HUES48 (cell line): Measurements from ENCODE around the gene NDUFAF8.

Experiments
- H3K27ac ChIP-seq: one replicate; pipeline ENCODE4 v1.7.0; 2013; ENCODE audit warnings: low read depth, low read length, inconsistent platforms
- H3K27me3 ChIP-seq: 2 replicates; pipeline ENCODE4 v1.6.1; 2013; ENCODE audit warnings: mild to moderate bottlenecking, low read length; ENCODE audit not compliant: control insufficient read depth, insufficient read depth
- H3K36me3 ChIP-seq: 2 replicates; pipeline ENCODE4 v1.6.1; 2013; ENCODE audit warnings: low read length; ENCODE audit not compliant: control insufficient read depth, insufficient read depth
- H3K4me1 ChIP-seq: 2 replicates; pipeline ENCODE4 v1.6.1; 2013; ENCODE audit warnings: mild to moderate bottlenecking, low read length; ENCODE audit not compliant: control insufficient read depth, insufficient read depth
- H3K4me3 ChIP-seq: 2 replicates; pipeline ENCODE4 v1.5.1; 2013; ENCODE audit warnings: mild to moderate bottlenecking, low read depth, low read length
- H3K9ac ChIP-seq: 2 replicates; pipeline ENCODE4 v1.6.1; 2013; ENCODE audit warnings: mild to moderate bottlenecking, low read depth, low read length, moderate library complexity
- H3K9me3 ChIP-seq: 2 replicates; pipeline ENCODE4 v1.6.1; 2013; ENCODE audit warnings: low read length; ENCODE audit not compliant: control insufficient read depth, insufficient read depth

The NDUFAF8 gene

GRCh38 chr17:81241648-81242420, 2.7 kb downstream of the NDUFAF8 start:
- H3K9ac ChIP-seq, result no peak overlapping the region
- peaks cover 9% of the 10 kb centered on the region; the same call in 1 of the 2 replicates for H3K4me1 ChIP-seq
- H3K27ac ChIP-seq, result no peak overlapping the region
- H3K4me3 ChIP-seq, result no peak overlapping the region
- H3K27me3 ChIP-seq, result no peaks in the 10 kb centered on the region
- H3K36me3 ChIP-seq, result peaks cover 8% of the 10 kb centered on the region; the same call in 1 of the 2 replicates
- no peaks in the 10 kb centered on the region for H3K9me3 ChIP-seq

- Histone ChIP-seq H3K27ac (no peak overlapping the region), H3K9ac (no peak overlapping the region), H3K4me1 (peaks cover 9% of the 10 kb centered on the region; the same call in 1 of the 2 replicates), H3K4me3 (no peak overlapping the region), H3K27me3 (no peaks in the 10 kb centered on the region), H3K9me3 (no peaks in the 10 kb centered on the region), H3K36me3 (peaks cover 8% of the 10 kb centered on the region; the same call in 1 of the 2 replicates)
Measured at GRCh38 chr17:81242421-81243332, 3.6 kb downstream of the NDUFAF8 start.

GRCh38 chr17:81243333-81243664, 4.2 kb downstream of the NDUFAF8 start:
- Histone ChIP-seq H3K4me1 (peaks cover 5% of the 10 kb centered on the region; the same call in 1 of the 2 replicates), H3K27ac (no peak overlapping the region), H3K36me3 (peaks cover 8% of the 10 kb centered on the region; the same call in 1 of the 2 replicates), H3K9ac (no peak overlapping the region), H3K9me3 (no peaks in the 10 kb centered on the region), H3K4me3 (no peak overlapping the region), H3K27me3 (no peaks in the 10 kb centered on the region)

- H3K36me3 ChIP-seq, result peaks cover 8% of the 10 kb centered on the region; the same call in 1 of the 2 replicates
- H3K4me1 ChIP-seq, result peaks cover 5% of the 10 kb centered on the region; the same call in 1 of the 2 replicates
- H3K9me3 ChIP-seq, result no peaks in the 10 kb centered on the region
- no peak overlapping the region for H3K27ac ChIP-seq
- H3K4me3 ChIP-seq, result no peak overlapping the region
- H3K27me3 ChIP-seq, result no peaks in the 10 kb centered on the region
- H3K9ac ChIP-seq, result no peak overlapping the region
Measured at GRCh38 chr17:81244358-81245023, 5.4 kb downstream of the NDUFAF8 start.

- Histone ChIP-seq H3K36me3 (peaks cover 8% of the 10 kb centered on the region; the same call in 1 of the 2 replicates), H3K4me3 (no peak overlapping the region), H3K9me3 (no peaks in the 10 kb centered on the region), H3K27me3 (no peaks in the 10 kb centered on the region), H3K9ac (no peak overlapping the region), H3K4me1 (peaks cover 1% of the 10 kb centered on the region; the same call in 1 of the 2 replicates), H3K27ac (no peak overlapping the region)
Measured at GRCh38 chr17:81245024-81245664, 6.0 kb downstream of the NDUFAF8 start.

GRCh38 chr17:81245665-81246342, 6.7 kb downstream of the NDUFAF8 start:
- H3K9ac ChIP-seq, result no peak overlapping the region
- H3K27ac ChIP-seq, result no peak overlapping the region
- H3K9me3 ChIP-seq, result no peaks in the 10 kb centered on the region

GRCh38 chr17:81246343-81246670, 7.2 kb downstream of the NDUFAF8 start:
- Histone ChIP-seq H3K36me3 (peaks cover 2% of the 10 kb centered on the region; the same call in 1 of the 2 replicates), H3K4me1 (no peaks in the 10 kb centered on the region; the same call in 1 of the 2 replicates), H3K27ac (no peak overlapping the region), H3K9ac (no peak overlapping the region), H3K9me3 (no peaks in the 10 kb centered on the region), H3K27me3 (no peaks in the 10 kb centered on the region), H3K4me3 (no peak overlapping the region)

More at GRCh38 chr17:81245665-81246342, 6.7 kb downstream of the NDUFAF8 start:
- peaks cover 7% of the 10 kb centered on the region; the same call in 1 of the 2 replicates for H3K36me3 ChIP-seq
- H3K4me1 ChIP-seq, result no peaks in the 10 kb centered on the region; the same call in 1 of the 2 replicates
- no peaks in the 10 kb centered on the region for H3K27me3 ChIP-seq
- no peak overlapping the region for H3K4me3 ChIP-seq

GRCh38 chr17:81246679-81247338, 7.7 kb downstream of the NDUFAF8 start:
- Histone ChIP-seq H3K36me3 (no peaks in the 10 kb centered on the region), H3K27ac (no peak overlapping the region), H3K27me3 (no peaks in the 10 kb centered on the region), H3K4me3 (no peak overlapping the region), H3K9me3 (no peaks in the 10 kb centered on the region), H3K9ac (no peak overlapping the region), H3K4me1 (no peaks in the 10 kb centered on the region; the same call in 1 of the 2 replicates)

- Histone ChIP-seq H3K9me3 (no peaks in the 10 kb centered on the region), H3K4me3 (no peak overlapping the region), H3K27me3 (no peaks in the 10 kb centered on the region), H3K36me3 (peaks cover 2% of the 10 kb centered on the region; the same call in 1 of the 2 replicates), H3K4me1 (no peaks in the 10 kb centered on the region; the same call in 1 of the 2 replicates), H3K27ac (no peak overlapping the region), H3K9ac (no peak overlapping the region)
Measured at GRCh38 chr17:81247339-81247990, 8.3 kb downstream of the NDUFAF8 start.
